ENCODE data around the gene SFTPD.
"Not testable (repeated sequence)": the region's sequence is repeated elsewhere in the genome, so short reads cannot be mapped to it uniquely, and the experiment has no call there.

The SFTPD gene

DNA sequence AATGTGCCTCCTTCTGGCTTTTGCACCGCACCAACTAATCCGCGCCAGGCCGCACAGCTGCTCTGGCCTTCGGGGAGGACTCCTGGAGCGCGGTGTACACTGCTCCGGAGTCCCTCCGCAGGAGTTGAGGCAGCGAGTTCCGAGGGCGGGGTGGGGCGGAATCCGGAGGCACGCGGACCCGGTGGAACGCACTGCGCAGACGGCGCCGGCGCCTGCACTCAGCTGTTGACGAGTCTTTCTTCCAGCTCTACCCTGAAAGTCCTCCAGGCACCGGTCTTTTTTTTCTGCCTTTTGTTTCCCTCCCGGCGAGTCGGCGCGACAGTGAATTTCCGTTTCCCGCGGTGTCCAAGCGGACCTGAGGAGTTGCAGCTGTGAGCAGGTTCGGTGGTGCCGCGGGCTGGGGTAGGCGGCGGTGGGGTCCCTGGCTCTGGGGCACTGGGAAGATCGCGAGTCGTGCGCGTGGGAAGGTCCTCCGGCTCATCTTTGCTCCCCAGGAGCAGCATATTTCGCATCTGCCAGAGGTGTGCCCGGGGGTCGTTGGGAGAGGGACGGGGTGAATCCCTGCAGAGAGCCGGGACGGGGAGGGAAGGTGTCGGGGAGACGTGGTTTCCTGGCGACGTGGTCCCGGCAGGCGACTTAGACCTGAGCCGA, 44.1 kb downstream of the SFTPD start:
- Histone ChIP-seq H3K27me3 (ENCODE audit: control insufficient read depth, insufficient read depth, low read length) (peaks cover 2% of the 10 kb centered on the region), H3K4me1 (ENCODE audit: control insufficient read depth, insufficient read depth, low read length) (no peaks in the 10 kb centered on the region), H3K4me3 (ENCODE audit: low read length) (peak overlapping the region; percentile 60), H3K36me3 (ENCODE audit: control insufficient read depth, insufficient read depth, low read length) (no peaks in the 10 kb centered on the region), H3K9ac (ENCODE audit: low read length) (no peak overlapping the region), H3K27ac (ENCODE audit: low read depth, low read length) (peak overlapping the region; percentile 18)

DNA sequence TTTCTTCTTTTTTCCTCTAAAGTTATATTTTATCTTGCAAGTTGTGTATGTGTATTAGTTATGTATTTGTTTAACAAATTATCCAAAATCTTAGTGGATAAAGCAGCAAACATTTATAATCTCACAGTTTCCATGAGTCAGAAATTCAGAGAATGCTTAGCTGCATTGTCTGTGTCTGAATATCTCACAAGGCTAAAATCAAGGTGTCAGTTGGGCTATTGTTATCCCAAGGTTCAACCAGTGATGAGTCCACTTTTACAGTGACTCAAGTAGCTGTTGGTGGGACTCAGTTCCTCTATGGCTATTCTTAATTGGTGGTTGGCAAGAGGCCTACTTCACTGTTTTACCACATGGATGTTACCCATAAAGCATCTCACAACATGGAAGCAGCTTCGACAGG, 47.3 kb downstream of the SFTPD start:
- not testable (repeated sequence) for H3K9ac ChIP-seq (ENCODE audit: low read length); H3K27me3 ChIP-seq (ENCODE audit: control insufficient read depth, insufficient read depth, low read length); H3K36me3 ChIP-seq (ENCODE audit: control insufficient read depth, insufficient read depth, low read length); H3K4me3 ChIP-seq (ENCODE audit: low read length); H3K4me1 ChIP-seq (ENCODE audit: control insufficient read depth, insufficient read depth, low read length); H3K27ac ChIP-seq (ENCODE audit: low read depth, low read length)

DNA sequence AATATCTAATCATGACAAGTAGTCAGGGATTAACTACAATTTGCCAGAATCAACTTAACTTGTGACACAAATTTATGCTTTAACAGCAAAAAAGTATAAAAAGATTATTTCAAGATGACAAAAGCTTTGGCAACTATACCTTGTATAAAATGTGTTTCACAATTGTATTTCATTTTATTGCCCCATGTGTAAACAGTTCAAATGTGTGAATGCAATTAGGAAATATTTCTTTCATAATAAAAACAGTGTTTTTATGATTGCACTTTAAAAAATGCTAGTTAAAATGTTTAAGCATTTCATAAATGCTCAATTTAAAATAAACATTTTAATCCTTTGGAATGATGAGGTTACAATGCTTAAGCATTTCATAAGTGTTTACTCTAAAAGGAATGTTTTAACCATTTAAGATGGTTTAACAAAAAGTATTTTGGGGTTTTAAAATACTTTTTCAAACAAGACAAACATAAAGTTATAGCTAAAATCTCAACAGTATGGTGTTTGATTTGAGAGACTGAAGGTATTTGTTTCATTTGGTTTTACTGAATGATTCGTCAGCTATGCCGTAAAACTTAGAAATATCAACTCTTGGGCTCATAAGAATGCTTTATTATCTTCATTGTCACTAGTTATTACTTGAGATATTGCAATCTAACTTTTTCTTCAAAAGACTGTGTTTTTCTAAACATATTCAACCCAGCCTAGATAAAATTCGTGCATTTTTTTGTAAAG, 50.1 kb downstream of the SFTPD start:
- H3K4me3 ChIP-seq (ENCODE audit: low read length) = no peak overlapping the region
- H3K36me3 ChIP-seq (ENCODE audit: control insufficient read depth, insufficient read depth, low read length) = no peaks in the 10 kb centered on the region

DNA sequence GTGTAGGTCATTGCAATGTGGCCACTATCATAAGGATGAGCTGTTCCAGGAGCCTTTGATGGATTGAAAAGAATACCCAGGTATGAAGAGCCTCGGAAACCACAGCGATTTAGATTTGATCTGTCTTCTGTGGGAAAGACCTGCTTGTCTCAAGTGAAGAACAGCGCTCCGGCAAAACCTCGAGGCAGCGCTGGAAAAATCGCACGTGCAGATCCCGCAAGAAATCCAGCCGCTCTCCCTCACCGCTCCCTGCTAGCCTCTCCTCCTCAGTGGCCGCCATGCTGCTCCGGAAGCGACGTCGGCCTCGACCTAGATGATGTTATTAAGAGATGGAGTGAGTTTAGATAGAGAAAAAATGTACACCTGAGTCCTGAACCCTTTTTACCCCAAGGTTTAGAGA, 56.0 kb downstream of the SFTPD start:
- not testable (repeated sequence) for H3K9ac ChIP-seq (ENCODE audit: low read length); H3K27me3 ChIP-seq (ENCODE audit: control insufficient read depth, insufficient read depth, low read length); H3K27ac ChIP-seq (ENCODE audit: low read depth, low read length); H3K36me3 ChIP-seq (ENCODE audit: control insufficient read depth, insufficient read depth, low read length); H3K4me1 ChIP-seq (ENCODE audit: control insufficient read depth, insufficient read depth, low read length); H3K4me3 ChIP-seq (ENCODE audit: low read length)

More for the DNA sequence above, 50.1 kb downstream of the SFTPD start:
- H3K27me3 ChIP-seq (ENCODE audit: control insufficient read depth, insufficient read depth, low read length) = peaks cover 2% of the 10 kb centered on the region
- no peaks in the 10 kb centered on the region for H3K4me1 ChIP-seq (ENCODE audit: control insufficient read depth, insufficient read depth, low read length)
- H3K27ac ChIP-seq (ENCODE audit: low read depth, low read length) = no peak overlapping the region
- no peak overlapping the region for H3K9ac ChIP-seq (ENCODE audit: low read length)

DNA sequence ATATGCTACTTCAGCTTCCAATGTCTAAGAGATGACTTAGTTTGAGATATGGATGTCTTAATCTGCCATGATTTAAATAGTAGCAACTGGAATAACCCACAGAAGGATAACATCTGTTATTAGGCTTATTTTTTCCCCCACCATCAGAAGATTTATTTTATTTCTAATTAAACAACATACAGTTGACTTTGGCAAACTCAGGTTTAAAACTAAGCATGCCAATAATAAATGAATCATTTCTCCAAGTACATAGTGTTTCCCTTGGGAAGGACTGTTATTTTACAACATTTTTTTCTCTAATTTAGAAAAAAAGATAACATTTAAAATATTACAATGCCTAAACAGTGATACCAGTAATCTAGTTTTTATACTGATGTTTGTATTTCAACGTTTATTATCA, 58.4 kb downstream of the SFTPD start:
- H3K4me3 ChIP-seq (ENCODE audit: low read length) = no peak overlapping the region
- no peak overlapping the region for H3K27ac ChIP-seq (ENCODE audit: low read depth, low read length)
- H3K4me1 ChIP-seq (ENCODE audit: control insufficient read depth, insufficient read depth, low read length) = no peaks in the 10 kb centered on the region
- H3K9ac ChIP-seq (ENCODE audit: low read length) = no peak overlapping the region
- H3K36me3 ChIP-seq (ENCODE audit: control insufficient read depth, insufficient read depth, low read length) = no peaks in the 10 kb centered on the region
- no peaks in the 10 kb centered on the region for H3K27me3 ChIP-seq (ENCODE audit: control insufficient read depth, insufficient read depth, low read length)

DNA sequence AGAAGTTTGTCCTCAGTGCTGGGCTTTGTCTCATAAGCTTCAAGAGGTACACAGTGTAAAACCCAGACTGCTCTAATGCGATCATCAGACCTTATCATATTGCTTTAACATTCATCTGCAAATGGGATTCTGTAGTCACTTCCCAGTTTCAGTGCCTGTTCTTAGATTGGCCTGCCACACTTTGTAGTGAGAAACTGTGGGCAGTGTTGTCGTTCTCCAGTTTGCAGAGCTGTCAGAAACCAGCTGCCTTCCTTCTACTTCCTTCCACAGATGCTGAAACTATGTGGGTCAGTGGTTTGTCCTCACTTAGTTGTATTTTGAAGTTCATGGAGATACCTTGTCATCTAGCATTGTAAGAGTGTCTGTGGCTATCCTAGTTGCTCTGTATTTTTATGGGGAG, 59.9 kb downstream of the SFTPD start:
- not testable (repeated sequence) for H3K4me3 ChIP-seq (ENCODE audit: low read length); H3K9ac ChIP-seq (ENCODE audit: low read length); H3K27ac ChIP-seq (ENCODE audit: low read depth, low read length); H3K27me3 ChIP-seq (ENCODE audit: control insufficient read depth, insufficient read depth, low read length); H3K36me3 ChIP-seq (ENCODE audit: control insufficient read depth, insufficient read depth, low read length); H3K4me1 ChIP-seq (ENCODE audit: control insufficient read depth, insufficient read depth, low read length)
